ENCODE results near the gene CAPZA2. TPM values are rescaled to one million over a fixed set of nuclear protein-coding genes. Genes with fewer than 3 reads are reported as not detected.
A peak's percentile ranks its signal among the peaks of the same experiment; 100 is the strongest.

The CAPZA2 gene
- total and polyA plus RNA-seq, 9 of the 15 experiments (the other 6 are each of a cell fraction or from before 2014, with no cell fraction given): 67.0 to 524 (median 176) TPM

DNA sequence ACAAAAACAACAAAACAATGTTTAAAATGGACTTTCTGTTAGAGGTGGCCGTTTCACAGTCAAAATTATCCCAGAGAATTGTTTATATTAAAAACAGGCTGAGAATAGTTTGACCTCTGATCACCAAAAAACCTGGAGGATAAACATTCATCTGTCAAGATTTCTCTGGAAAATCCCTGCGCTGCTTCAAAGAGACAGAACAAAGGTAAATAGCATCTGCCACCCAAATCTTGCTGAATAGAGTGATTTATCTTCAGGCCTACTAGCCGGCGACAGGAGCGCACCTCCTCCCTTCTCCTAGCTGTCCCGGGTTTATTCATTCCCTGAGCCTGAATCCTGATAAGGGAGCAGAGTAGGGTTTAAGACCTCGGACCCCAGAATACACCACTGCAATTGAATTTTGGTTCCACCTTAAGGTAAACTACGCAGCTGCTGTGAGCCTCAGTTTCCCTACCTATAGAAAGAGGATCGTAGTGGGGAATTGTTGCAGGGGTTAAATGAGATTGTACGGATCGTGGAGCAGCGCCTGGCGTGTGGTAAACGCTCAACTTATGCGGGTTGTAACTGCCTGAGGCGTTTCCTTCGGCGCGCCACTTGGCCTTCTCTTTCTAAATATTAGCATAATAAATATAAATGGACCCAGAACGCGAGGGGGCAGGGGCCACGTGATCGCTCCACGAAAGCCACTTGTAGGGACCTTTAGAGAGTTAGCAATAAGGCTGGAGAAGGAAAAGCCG is 90.4 kb downstream of the CAPZA2 start (continued):
- TF ChIP-seq SMARCE1 (IDR thresholded peaks at IDR 0.05) (peak; percentile 44; the same call in 1 of the 2 replicates), BHLHE40 (IDR thresholded peaks at IDR 0.05; ENCODE audit: low read length) (no peak), RBBP5 (IDR thresholded peaks at IDR 0.05; ENCODE audit: borderline replicate concordance, insufficient read depth, low read length, poor library complexity, severe bottlenecking) (peak; percentile 71), RBM17 (IDR thresholded peaks at IDR 0.05; ENCODE audit: borderline replicate concordance, low read depth, low read length) (no peak), NFE2L1 (tag; IDR thresholded peaks at IDR 0.05; ENCODE audit: borderline replicate concordance, low read depth) (no peak), MTF1 (CRISPR knock-in tag; IDR thresholded peaks at IDR 0.05; ENCODE audit: borderline replicate concordance) (no peak), NFRKB (IDR thresholded peaks at IDR 0.05; ENCODE audit: low read depth) (0 out of 2 replicates have a peak, but pooled peaks have one; percentile 39), BDP1 (IDR thresholded peaks at IDR 0.05; ENCODE audit: insufficient read depth, insufficient read length) (no peak), NR2C2 (CRISPR knock-in tag; IDR thresholded peaks at IDR 0.05) (no peak), NR2C2 (tag; IDR thresholded peaks at IDR 0.05) (no peak), MCM2 (IDR thresholded peaks at IDR 0.05; ENCODE audit: low read depth) (peak; percentile 46; the same call in 1 of the 2 replicates), HDAC8 (tag; IDR thresholded peaks at IDR 0.05) (no peak), NELFE (IDR thresholded peaks at IDR 0.05; ENCODE audit: insufficient read depth, insufficient read length) (no peak), MEF2D (tag; conservative IDR thresholded peaks at IDR 0.05; ENCODE audit: low read depth) (0 out of 2 replicates have a peak, but pooled peaks have one; percentile 39)
- TF ChIP-seq, protein P1, sequence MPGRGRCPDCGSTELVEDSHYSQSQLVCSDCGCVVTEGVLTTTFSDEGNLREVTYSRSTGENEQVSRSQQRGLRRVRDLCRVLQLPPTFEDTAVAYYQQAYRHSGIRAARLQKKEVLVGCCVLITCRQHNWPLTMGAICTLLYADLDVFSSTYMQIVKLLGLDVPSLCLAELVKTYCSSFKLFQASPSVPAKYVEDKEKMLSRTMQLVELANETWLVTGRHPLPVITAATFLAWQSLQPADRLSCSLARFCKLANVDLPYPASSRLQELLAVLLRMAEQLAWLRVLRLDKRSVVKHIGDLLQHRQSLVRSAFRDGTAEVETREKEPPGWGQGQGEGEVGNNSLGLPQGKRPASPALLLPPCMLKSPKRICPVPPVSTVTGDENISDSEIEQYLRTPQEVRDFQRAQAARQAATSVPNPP (IDR thresholded peaks at IDR 0.05; ENCODE audit: borderline replicate concordance, insufficient read depth, insufficient read length): no peak
- TF ChIP-seq, protein P2, sequence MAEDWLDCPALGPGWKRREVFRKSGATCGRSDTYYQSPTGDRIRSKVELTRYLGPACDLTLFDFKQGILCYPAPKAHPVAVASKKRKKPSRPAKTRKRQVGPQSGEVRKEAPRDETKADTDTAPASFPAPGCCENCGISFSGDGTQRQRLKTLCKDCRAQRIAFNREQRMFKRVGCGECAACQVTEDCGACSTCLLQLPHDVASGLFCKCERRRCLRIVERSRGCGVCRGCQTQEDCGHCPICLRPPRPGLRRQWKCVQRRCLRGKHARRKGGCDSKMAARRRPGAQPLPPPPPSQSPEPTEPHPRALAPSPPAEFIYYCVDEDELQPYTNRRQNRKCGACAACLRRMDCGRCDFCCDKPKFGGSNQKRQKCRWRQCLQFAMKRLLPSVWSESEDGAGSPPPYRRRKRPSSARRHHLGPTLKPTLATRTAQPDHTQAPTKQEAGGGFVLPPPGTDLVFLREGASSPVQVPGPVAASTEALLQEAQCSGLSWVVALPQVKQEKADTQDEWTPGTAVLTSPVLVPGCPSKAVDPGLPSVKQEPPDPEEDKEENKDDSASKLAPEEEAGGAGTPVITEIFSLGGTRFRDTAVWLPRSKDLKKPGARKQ (CRISPR knock-in tag; IDR thresholded peaks at IDR 0.05): no peak
- TF ChIP-seq, protein P3, sequence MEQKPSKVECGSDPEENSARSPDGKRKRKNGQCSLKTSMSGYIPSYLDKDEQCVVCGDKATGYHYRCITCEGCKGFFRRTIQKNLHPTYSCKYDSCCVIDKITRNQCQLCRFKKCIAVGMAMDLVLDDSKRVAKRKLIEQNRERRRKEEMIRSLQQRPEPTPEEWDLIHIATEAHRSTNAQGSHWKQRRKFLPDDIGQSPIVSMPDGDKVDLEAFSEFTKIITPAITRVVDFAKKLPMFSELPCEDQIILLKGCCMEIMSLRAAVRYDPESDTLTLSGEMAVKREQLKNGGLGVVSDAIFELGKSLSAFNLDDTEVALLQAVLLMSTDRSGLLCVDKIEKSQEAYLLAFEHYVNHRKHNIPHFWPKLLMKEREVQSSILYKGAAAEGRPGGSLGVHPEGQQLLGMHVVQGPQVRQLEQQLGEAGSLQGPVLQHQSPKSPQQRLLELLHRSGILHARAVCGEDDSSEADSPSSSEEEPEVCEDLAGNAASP (IDR thresholded peaks at IDR 0.05): no peak
- TF ChIP-seq, protein P4, sequence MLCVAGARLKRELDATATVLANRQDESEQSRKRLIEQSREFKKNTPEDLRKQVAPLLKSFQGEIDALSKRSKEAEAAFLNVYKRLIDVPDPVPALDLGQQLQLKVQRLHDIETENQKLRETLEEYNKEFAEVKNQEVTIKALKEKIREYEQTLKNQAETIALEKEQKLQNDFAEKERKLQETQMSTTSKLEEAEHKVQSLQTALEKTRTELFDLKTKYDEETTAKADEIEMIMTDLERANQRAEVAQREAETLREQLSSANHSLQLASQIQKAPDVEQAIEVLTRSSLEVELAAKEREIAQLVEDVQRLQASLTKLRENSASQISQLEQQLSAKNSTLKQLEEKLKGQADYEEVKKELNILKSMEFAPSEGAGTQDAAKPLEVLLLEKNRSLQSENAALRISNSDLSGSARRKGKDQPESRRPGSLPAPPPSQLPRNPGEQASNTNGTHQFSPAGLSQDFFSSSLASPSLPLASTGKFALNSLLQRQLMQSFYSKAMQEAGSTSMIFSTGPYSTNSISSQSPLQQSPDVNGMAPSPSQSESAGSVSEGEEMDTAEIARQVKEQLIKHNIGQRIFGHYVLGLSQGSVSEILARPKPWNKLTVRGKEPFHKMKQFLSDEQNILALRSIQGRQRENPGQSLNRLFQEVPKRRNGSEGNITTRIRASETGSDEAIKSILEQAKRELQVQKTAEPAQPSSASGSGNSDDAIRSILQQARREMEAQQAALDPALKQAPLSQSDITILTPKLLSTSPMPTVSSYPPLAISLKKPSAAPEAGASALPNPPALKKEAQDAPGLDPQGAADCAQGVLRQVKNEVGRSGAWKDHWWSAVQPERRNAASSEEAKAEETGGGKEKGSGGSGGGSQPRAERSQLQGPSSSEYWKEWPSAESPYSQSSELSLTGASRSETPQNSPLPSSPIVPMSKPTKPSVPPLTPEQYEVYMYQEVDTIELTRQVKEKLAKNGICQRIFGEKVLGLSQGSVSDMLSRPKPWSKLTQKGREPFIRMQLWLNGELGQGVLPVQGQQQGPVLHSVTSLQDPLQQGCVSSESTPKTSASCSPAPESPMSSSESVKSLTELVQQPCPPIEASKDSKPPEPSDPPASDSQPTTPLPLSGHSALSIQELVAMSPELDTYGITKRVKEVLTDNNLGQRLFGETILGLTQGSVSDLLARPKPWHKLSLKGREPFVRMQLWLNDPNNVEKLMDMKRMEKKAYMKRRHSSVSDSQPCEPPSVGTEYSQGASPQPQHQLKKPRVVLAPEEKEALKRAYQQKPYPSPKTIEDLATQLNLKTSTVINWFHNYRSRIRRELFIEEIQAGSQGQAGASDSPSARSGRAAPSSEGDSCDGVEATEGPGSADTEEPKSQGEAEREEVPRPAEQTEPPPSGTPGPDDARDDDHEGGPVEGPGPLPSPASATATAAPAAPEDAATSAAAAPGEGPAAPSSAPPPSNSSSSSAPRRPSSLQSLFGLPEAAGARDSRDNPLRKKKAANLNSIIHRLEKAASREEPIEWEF (CRISPR knock-in tag; IDR thresholded peaks at IDR 0.05): no peak

All from K562 (cell line).